Fibroblast of skin of left quadriceps (primary cell): Measurements from ENCODE around the gene TRIP10.
"Not testable (repeated sequence)": the region's sequence is repeated elsewhere in the genome, so short reads cannot be mapped to it uniquely, and the experiment has no call there.

Source experiments
- DNase-seq, 2 experiments: peaks; one replicate each; pipeline ENCODE4 v3.0.0-alpha.2; 2013; ENCODE audit warnings: low read depth in 2 of 2

The TRIP10 gene

GRCh38 chr19:6767357-6768235 is 28.1 kb downstream of the TRIP10 start, which contains the start of gene SH2D3A:
Gene SH2D3A, minus strand, starts transcription at chr19:6767435. Its CDS starts 3,687 bp downstream, at chr19:6763748.
- DNase-seq = no peak

- DNase-seq = no peak
These were observed 28.8 kb downstream of the TRIP10 start for GRCh38 chr19:6768236-6768785.

GRCh38 chr19:6769006-6769619 is 29.6 kb downstream of the TRIP10 start:
- no peak for DNase-seq

DNA sequence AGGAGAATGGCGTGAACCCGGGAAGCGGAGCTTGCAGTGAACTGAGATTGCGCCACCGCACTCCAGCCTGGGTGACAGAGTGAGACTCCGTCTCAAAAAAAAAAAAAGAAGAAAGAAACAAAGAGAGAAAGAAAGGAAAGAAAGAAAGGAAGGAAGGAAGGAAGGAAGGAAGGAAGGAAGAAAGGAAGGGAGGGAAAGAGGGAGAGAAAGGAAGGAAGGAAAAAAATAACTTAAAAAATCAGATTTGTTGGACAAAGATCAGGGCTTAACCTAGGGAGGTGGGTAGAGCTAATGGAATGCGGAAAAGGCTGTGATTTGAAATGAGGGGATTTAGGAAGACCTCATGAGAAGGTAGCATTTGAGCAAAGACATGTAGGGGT is 32.2 kb downstream of the TRIP10 start:
- DNase-seq = not testable (repeated sequence)

GRCh38 chr19:6772028-6772865 is 32.8 kb downstream of the TRIP10 start, which contains the start of gene VAV1:
Gene VAV1, plus strand, starts transcription at chr19:6772708. Its CDS starts 100 bp downstream, at chr19:6772808.
- DNase-seq = no peak

- DNase-seq = no peak
These were observed 33.4 kb downstream of the TRIP10 start for GRCh38 chr19:6772866-6773322.

GRCh38 chr19:6773323-6773931 is 33.9 kb downstream of the TRIP10 start:
- no peak for DNase-seq

DNA sequence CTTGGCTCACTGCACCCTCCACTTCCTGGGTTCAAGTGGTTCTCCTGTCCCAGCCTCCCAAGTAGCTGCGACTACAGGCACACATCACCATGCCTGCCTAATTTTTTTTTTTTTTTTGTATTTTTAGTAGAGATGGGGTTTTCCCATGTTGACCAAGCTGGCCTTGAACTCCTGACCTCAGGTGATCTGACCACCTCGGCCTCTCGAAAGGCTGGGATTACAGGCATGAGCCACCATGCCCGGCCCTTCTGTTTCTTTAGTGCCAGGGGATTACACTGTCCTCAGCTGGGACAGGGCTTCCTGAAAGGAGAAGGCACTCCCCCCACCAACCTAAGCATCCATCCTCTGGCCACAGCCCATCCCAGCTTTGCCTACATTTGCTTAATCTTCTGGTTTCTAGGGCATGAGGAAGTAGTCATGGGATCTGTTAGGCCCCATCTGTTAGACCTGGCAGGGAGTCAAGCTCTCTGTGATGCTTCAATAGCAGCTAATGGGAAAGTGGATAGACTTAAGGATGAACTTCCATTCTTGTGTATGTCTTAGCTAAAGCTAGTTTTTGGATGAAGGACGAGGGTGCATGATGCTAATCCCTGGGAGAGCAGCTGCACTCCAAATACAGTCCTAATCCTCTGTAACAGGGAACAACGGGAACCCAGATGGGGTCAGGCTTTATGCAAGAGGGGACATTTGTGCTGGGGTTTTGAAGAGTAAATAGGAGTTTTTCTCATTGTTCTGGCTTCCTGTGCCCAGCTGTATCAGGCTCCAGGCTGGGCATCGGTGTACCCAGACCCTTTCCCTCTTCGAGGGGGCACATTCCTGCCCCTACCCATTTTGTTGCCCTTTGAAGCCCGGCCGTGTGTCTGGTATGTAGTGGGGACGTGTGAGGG is 35.6 kb downstream of the TRIP10 start:
- no peak for DNase-seq

DNA sequence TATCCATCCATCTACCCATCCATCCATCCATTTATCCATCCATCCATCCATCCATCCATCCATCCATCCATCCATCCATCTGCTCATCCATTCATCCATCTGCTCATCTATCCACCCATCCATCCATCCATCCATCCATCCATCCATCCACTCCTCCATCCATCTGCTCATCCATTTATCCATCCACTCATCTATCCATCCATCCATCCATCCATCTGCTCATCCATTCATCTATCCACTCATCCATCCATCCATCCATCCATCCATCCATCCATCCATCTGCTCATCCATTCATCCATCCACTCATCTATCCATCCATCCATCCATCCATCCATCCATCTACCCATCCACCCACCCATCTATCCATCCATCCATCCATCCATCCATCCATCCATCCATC is 36.6 kb downstream of the TRIP10 start:
- DNase-seq = not testable (repeated sequence)

- no peak for DNase-seq
These were observed 37.5 kb downstream of the TRIP10 start for GRCh38 chr19:6776999-6777398.

- DNase-seq = no peak
These were observed 38.0 kb downstream of the TRIP10 start for GRCh38 chr19:6777434-6777833.

DNA sequence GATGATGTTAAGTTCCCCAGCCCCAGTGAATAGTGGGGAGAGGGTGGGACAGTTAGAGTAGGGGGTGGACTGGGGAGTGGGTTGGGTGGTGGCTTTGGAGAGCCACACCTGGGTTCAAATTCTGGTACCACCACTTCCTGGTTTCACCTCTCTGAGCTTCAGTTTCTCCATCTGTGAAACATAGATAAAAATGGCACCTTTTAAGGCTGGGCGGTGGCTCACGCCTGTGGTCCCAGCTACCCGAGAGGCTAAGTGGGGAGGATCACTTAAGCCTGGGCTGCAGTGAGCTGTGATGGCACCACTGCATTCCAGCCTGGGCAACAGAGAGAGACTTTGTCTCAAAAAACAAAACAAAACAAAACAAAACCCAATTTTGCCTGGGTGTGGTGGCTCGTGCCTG is 38.9 kb downstream of the TRIP10 start:
- DNase-seq = no peak

- DNase-seq = no peak
These were observed 39.7 kb downstream of the TRIP10 start for GRCh38 chr19:6779206-6779605.

DNA sequence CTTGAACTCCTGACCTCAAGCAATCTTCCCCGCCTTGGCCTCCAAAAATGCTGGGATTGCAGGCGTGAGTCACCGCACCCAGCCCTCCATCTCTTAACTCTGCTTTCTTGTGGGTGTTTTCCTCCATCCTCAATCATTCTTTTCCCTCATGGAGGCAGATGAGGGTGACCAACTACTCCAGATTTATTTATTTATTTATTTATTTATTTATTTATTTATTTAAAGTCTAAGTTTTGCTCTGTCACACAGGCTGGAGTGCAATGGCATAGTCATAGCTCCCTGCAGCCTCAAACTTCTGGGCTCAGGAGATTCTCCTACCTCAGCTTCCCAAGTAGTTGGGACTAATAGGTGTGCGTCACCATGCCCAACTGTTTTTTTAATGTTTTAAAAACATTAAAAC is 47.9 kb downstream of the TRIP10 start:
- no peak for DNase-seq

DNA sequence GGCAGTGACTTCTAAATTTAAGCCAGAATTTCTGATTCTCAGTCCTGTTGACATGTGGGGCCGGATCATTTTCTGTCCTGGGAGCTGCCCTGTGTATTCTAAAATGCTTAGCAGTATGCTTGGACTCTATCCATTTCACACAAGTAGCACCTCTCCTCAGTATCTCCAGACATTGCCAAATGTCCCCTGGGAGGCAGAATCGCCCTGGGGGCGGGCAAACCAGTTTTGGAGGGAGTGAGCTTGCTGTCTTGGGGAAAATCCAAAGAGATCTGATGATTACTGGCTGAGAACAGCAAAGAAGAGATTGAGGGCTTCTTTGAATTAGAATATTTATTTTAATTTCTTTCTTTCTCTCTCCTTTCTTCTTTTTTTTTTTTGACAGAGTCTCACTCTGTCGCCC is 49.4 kb downstream of the TRIP10 start:
- no peak for DNase-seq

DNA sequence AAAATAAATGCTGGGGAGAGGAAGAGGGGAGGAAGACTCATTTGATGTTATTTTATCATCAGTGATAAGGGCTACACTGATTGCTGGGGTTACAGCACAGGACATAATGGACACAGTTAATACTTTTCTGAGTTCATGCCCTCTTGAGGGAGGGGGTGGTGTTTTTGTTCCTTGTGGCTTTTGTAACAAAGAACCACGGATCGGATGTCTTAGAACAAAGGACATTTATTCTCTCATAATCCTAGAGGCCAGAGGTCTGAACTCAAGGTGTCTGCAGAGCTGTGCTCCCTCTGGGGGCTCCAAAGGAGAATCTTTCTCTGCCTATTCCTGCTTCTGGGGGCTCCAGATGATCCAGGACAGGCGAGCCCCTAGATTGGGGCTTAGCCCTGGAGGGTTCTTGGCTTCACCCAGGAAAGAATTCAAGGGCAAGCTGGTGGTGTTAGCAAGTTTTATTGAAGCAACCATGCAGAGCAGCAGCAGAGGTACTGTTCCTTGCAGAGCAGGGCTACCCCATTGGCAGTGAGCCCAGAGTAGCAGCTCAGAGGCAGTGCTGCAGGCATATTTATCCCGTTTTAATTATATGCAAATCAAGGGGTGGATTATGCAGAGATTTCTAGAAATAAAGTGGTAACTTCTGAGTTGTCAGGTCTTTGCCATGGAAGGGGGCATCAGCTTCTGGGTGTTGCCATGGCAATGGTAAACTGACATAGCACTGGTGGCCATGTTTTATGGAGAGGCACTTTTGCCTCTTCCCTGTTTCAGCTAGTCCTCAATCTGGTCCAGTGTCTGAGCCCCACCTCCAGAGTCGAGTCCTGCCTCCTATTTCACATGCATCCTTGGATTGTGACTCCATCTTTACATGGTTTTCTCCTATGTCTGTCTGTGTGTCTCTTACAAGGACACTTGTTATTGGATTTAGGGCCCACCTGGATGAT is 51.0 kb downstream of the TRIP10 start:
- DNase-seq = no peak

DNA sequence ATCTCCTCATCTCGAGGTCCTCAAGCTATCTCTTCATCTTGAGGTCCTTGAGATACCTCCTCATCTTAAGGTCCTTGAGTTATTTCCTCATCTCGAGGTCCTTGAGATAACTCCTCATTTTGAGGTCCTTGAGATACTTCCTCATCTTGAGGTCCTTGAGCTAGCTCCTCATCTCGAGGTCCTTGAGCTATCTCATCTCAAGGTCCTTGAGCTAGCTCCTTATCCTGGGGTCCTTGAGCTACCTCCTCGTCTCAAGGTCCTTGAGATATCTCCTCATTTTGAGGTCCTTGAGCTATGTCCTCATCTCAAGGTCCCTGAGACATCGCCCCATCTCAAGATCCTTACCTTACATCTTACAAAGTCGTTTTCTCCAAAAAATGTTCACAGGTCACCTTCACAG is 51.8 kb downstream of the TRIP10 start:
- DNase-seq = no peak

GRCh38 chr19:6793411-6793810 is 53.9 kb downstream of the TRIP10 start:
- DNase-seq = no peak

DNA sequence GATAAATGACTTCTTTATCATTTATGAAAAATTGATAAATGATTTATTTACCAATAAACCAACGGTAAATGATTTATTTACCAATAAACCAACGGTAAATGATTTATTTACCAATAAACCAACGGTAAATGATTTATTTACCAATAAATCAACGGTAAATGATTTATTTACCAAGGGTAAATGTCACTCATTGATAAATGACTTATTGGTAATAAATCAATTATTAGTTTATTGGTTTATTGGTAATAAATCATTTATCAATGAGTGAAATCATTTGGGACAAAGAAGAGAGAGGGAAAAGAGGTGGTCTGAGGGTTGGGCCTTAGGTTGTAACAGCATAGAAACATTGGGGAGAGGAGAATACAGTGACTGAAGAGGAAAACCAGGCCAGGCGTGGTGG is 54.5 kb downstream of the TRIP10 start:
- DNase-seq = no peak
